Measurements from ENCODE around the gene CSF2. TPM values are rescaled to one million over a fixed set of nuclear protein-coding genes. Genes with fewer than 3 reads are reported as not detected.

Gene CSF2
- total RNA-seq, 2 donors from 2014 or later: 8.4 to 39.7 TPM

GRCh38 chr5:132074772-132075718, 1.5 kb downstream of the CSF2 start:
- Mint-ChIP-seq H3K27ac (peak overlapping the region in 1 of 2 donors; percentile 29), H3K9me3 (no peaks in the 10 kb centered on the region), H3K36me3 (no peaks in the 10 kb centered on the region)
- DNase-seq (ENCODE audit: low spot score in 2 of 2) (no peak), ATAC-seq (peak in 1 of 2 donors; percentile 41)

DNA sequence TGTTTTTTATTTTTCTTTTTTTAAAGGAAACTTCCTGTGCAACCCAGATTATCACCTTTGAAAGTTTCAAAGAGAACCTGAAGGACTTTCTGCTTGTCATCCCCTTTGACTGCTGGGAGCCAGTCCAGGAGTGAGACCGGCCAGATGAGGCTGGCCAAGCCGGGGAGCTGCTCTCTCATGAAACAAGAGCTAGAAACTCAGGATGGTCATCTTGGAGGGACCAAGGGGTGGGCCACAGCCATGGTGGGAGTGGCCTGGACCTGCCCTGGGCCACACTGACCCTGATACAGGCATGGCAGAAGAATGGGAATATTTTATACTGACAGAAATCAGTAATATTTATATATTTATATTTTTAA, 2.1 kb downstream of the CSF2 start:
- no peaks in the 10 kb centered on the region for H3K36me3 Mint-ChIP-seq
- H3K27ac Mint-ChIP-seq: peak overlapping the region in 1 of 2 donors; percentile 29
- ATAC-seq (no peak), DNase-seq (ENCODE audit: low spot score in 2 of 2) (no peak)
- no peaks in the 10 kb centered on the region for H3K9me3 Mint-ChIP-seq

DNA sequence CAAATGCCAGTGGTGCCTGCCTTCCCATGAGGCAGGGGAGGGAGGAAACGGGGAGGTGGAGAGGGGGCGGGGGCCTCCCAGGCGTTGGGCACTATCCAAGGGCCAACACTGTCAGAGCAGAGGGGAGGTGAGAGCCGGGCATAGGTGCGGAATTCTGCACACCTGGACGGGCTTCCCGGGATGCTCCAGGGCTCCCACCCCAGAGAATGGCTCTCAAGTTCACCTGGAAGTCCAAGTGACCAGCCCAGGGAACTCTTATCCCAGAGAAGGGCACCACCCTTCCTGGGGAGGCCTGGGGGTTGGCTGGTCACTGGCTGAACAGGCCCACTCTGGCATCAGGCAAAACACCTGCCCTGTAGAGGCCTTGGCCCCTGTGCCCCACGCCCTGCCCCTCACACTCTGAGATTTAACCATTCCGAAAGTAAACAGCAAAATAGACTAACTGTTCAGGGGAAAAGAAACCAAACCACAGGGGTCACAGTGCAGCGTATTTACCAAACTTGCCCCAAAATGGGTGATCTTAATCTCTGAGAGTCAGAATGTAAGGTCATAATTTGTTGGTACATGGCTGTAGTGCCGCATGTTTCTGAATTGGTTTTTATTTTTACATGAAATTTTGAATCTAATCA, 2.7 kb downstream of the CSF2 start:
- no peaks in the 10 kb centered on the region for H3K36me3 Mint-ChIP-seq
- no peak for ATAC-seq
- no peaks in the 10 kb centered on the region for H3K9me3 Mint-ChIP-seq
- DNase-seq (ENCODE audit: low spot score in 2 of 2): no peak
- H3K27ac Mint-ChIP-seq: no peak overlapping the region

DNA sequence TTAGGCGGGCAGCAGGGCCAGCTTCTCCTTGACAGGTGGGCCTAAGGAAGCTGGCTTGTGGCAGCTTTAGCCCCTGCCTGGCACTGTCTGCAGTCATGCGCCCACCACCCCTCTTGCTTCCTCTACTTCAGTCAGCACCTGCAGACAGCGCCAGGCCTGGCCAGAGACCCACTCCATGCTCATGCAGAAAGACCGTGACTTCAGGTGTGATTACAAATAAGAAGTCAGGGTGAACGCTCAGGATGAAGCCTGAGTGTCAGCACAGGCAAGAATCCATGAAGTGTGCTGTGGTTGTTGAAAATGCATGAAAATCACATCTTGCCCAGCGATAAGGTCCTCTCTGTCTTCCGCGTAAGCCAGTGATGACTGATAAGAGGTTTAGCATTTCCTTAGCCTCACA, 3.4 kb downstream of the CSF2 start:
- DNase-seq (ENCODE audit: low spot score in 2 of 2) (no peak), ATAC-seq (no peak)
- Mint-ChIP-seq H3K9me3 (no peaks in the 10 kb centered on the region), H3K36me3 (no peaks in the 10 kb centered on the region), H3K27ac (no peak overlapping the region)

DNA sequence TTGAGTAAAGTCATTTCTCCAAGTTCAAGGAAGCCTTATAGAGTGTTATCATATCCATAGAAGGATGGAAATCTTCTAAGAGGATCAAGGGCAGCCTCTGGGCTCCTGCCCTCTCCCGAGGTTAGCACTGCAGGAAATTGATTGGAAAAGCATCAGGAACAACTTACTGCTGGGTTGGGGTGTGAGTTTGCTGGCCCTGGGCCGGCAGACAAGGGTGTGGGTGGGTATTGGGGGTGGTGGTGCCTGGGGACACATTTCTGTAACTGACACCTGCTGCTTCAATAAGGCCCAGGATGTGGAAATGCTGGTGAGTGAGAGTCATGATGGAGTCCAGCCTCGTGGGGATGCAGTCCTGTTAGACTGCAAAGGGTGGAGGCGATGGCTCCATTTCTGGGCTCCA, 5.5 kb downstream of the CSF2 start:
- no peaks in the 10 kb centered on the region for H3K9me3 Mint-ChIP-seq
- H3K36me3 Mint-ChIP-seq: no peaks in the 10 kb centered on the region
- H3K27ac Mint-ChIP-seq: peak overlapping the region in 1 of 2 donors; percentile 88
- ATAC-seq (no peak), DNase-seq (ENCODE audit: low spot score in 2 of 2) (no peak)

GRCh38 chr5:132079619-132080018, 6.0 kb downstream of the CSF2 start:
- no peaks in the 10 kb centered on the region for H3K36me3 Mint-ChIP-seq
- DNase-seq (ENCODE audit: low spot score in 2 of 2) (no peak), ATAC-seq (no peak)
- peak overlapping the region; percentile 16 to 55 for H3K27ac Mint-ChIP-seq
- H3K9me3 Mint-ChIP-seq: no peaks in the 10 kb centered on the region

DNA sequence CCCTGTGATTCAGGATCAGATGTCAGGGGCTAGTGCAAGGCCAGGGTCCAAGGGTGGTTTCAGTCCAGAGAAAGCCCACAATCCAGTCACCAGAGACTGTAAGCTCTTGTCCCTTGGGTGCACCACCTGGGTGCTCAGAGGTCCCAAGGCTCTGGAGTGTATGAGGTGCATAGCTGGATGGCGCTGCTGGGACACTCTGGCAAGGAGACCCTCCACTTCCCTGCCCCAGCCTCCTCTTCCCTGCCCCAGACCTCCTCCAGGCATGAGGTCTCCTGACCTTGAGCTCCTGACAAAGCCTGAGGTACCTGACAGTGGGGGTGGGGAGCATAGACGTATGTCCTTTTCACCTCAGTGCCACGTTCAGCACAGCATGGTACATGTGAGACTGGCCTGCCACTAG, 7.0 kb downstream of the CSF2 start:
- no peak for DNase-seq (ENCODE audit: low spot score in 2 of 2)
- H3K9me3 Mint-ChIP-seq: no peaks in the 10 kb centered on the region
- ATAC-seq: no peak
- no peak overlapping the region for H3K27ac Mint-ChIP-seq
- no peaks in the 10 kb centered on the region for H3K36me3 Mint-ChIP-seq

GRCh38 chr5:132081458-132081857, 7.9 kb downstream of the CSF2 start:
- ATAC-seq (no peak), DNase-seq (ENCODE audit: low spot score in 2 of 2) (no peak)
- peak overlapping the region in 1 of 2 donors; percentile 15 for H3K27ac Mint-ChIP-seq
- no peaks in the 10 kb centered on the region for H3K9me3 Mint-ChIP-seq
- no peaks in the 10 kb centered on the region for H3K36me3 Mint-ChIP-seq

GRCh38 chr5:132082329-132083023, 8.9 kb downstream of the CSF2 start:
- no peaks in the 10 kb centered on the region for H3K9me3 Mint-ChIP-seq
- ATAC-seq (peak in 1 of 2 donors; percentile 19), DNase-seq (ENCODE audit: low spot score in 2 of 2) (no peak)
- H3K27ac Mint-ChIP-seq: peak overlapping the region; percentile 55 to 62
- H3K36me3 Mint-ChIP-seq: no peaks in the 10 kb centered on the region

DNA sequence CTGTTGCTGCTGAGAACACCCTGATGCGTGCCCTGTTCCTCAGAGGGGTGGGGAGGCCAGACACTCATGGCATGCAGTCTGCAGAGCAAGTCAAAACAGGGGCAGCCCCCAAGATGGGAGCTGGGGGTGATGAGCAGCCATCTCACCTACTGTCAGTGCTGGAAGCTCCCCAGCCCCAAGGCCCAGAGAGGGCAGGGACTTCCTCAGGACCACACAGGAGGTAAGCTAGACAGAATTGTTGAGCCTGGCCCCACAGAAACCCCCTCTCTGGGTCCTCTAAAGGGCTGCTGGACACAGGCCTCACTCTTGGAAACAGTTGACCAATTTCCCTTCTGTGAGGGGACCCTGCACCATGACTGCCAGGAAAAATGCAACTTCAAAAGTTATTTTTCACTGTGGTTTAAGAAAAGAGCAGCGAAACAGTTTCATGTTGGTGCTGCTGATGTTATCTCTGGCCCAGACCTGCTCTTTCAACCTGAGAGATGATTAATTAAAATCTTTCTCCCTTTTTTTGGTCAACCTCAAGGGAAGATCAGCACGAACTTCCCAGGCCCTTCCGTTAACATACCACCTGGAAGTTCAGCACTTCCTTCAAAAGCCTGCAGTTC, 9.6 kb downstream of the CSF2 start:
- Mint-ChIP-seq H3K36me3 (no peaks in the 10 kb centered on the region), H3K27ac (peak overlapping the region; percentile 55 to 62)

GRCh38 chr5:132085686-132086085, 12.1 kb downstream of the CSF2 start:
- peaks cover 3 to 14% of the 10 kb centered on the region in 2 donors for H3K9me3 Mint-ChIP-seq
- ATAC-seq (no peak), DNase-seq (ENCODE audit: low spot score in 2 of 2) (no peak)
- peak overlapping the region in 1 of 2 donors; percentile 4 for H3K27ac Mint-ChIP-seq
- H3K36me3 Mint-ChIP-seq: peaks cover 0 to 16% of the 10 kb centered on the region in 2 donors

More for the DNA sequence above, 9.6 kb downstream of the CSF2 start:
- H3K9me3 Mint-ChIP-seq: no peaks in the 10 kb centered on the region
- DNase-seq (ENCODE audit: low spot score in 2 of 2) (peak in 1 of 2 donors; percentile 76), ATAC-seq (peak; percentile 78 to 87)

DNA sequence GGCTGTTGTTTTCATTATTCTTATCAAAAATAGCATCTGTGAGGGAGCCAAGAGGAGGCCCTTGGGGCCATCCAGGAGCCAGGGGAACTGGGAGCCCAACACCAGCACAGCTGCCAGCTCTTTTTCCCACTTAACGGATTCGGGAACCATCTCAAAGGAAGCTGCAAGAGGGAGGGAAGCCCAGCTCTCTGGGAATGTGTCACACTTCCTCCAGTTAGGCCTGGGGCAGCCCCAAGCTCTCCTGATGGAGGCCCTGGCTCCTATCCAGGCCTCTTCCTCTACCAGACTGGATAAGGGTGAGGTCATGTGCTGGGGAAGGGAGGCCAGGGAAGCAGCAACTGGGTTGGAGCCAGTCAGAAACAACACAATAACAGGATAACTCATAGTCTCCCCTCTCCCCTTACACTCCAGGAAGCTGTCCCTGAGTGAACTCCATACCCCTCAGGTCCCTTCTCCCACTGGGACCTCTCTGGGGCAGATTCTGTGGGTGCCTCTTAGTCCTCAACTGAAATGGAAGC, 12.7 kb downstream of the CSF2 start:
- ATAC-seq: no peak
- no peak overlapping the region for H3K27ac Mint-ChIP-seq
- no peak for DNase-seq (ENCODE audit: low spot score in 2 of 2)
- H3K9me3 Mint-ChIP-seq: peaks cover 3 to 14% of the 10 kb centered on the region in 2 donors
- peaks cover 0 to 16% of the 10 kb centered on the region in 2 donors for H3K36me3 Mint-ChIP-seq

DNA sequence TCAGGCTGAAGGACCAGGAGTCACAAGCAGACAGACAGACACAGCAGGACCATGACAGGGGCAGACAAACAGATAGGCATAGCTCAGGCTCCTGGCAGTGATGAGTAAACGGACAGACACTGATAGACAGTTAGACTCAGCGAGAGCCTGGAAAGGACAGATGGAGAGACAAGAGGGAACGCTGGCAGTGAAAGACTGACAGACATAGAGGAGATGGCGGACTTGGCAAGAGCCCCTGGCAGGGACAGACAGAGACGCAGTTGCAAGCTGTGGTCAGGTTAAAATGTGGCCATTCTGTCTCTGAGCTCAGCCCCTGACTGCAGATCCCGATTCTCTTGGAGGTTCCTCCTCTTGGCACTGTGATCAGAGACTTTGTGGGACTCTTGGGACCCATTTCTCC, 13.6 kb downstream of the CSF2 start:
- ATAC-seq: no peak
- H3K9me3 Mint-ChIP-seq: peaks cover 3 to 22% of the 10 kb centered on the region in 2 donors
- H3K27ac Mint-ChIP-seq: no peak overlapping the region
- peaks cover 0 to 16% of the 10 kb centered on the region in 2 donors for H3K36me3 Mint-ChIP-seq
- peak in 1 of 2 donors; percentile 35 for DNase-seq (ENCODE audit: low spot score in 2 of 2)

DNA sequence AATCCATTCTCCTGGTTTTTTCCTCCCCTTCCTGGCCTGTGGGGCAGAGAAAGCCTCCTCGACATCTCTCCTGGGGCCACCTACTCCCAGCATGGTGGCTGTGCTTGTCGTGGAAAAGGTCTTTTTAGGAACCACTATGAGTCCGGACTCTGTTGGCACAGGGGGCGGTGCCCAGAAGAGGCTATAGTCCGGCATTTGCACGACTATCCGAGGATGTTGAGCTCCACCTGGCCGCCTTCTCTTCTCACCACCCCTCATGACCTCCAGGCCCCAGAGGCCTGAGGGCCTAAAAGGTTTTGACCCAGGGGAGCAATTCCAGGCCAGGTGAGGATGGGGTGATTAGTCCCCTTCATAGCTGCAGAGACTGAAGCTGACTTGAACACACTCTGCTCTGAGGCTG, 14.1 kb downstream of the CSF2 start:
- Mint-ChIP-seq H3K36me3 (peaks cover 0 to 16% of the 10 kb centered on the region in 2 donors), H3K9me3 (peaks cover 3 to 24% of the 10 kb centered on the region in 2 donors), H3K27ac (no peak overlapping the region)
- DNase-seq (ENCODE audit: low spot score in 2 of 2) (peak in 1 of 2 donors; percentile 44), ATAC-seq (no peak)

DNA sequence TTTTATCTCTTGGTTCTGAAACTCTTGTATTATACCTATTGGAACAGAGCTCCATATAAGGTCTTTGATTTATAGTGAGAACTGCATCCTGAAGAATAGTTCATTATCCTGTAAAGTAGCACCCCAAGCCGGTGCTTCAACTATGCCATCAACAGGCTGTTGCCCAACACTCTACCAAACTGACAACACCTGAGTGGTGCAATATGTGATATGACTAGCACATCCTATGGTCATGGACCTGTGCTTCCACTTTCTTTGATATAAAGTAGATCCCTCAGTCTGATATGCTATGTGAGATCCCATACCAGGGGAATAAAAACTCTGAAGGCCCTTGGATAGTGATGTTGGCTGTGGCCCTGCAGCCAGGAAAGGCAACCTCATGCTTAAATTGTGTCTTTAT, 15.8 kb downstream of the CSF2 start:
- Mint-ChIP-seq H3K9me3 (peaks cover 3 to 24% of the 10 kb centered on the region in 2 donors), H3K27ac (no peak overlapping the region), H3K36me3 (peaks cover 0 to 16% of the 10 kb centered on the region in 2 donors)
- ATAC-seq: peak in 1 of 2 donors; percentile 22
- DNase-seq (ENCODE audit: low spot score in 2 of 2): no peak

GRCh38 chr5:132090107-132090506, 16.5 kb downstream of the CSF2 start:
- DNase-seq (ENCODE audit: low spot score in 2 of 2) (no peak), ATAC-seq (peak; percentile 66 to 68)

More at GRCh38 chr5:132090107-132090506, 16.5 kb downstream of the CSF2 start:
- no peak overlapping the region for H3K27ac Mint-ChIP-seq
- H3K36me3 Mint-ChIP-seq: peaks cover 0 to 16% of the 10 kb centered on the region in 2 donors
- H3K9me3 Mint-ChIP-seq: peaks cover 3 to 24% of the 10 kb centered on the region in 2 donors
